RWPE1 (cell line): ENCODE results near the gene CBFA2T2.
A peak's percentile ranks its signal among the peaks of the same experiment; 100 is the strongest.

Source experiments
- CTCF ChIA-PET: fragments of 350-600 bp; sonication (Branson Sonifier 250); formaldehyde crosslinking; extraction: SDS; loops from one replicate; lab custom pipeline; 2021; lab: Yijun Ruan, JAX
- POLR2A ChIA-PET: fragments of 400-600 bp; formaldehyde crosslinking; extraction: SDS; loops from one replicate; lab custom pipeline; 2020; ENCODE audit warnings: antibody characterized with exemption; ENCODE audit not compliant: low non-redundant PET; lab: Yijun Ruan, JAX
- DNase-seq: peaks from one replicate; pipeline ENCODE4 v3.0.0; 2012; ENCODE audit warnings: low spot score
- H3K27ac ChIP-seq: fragments of 450-650 bp; 2 replicates; pipeline ENCODE4 v1.5.1; 2017
- CTCF ChIP-seq: fragments of 450-650 bp; conservative IDR thresholded peaks from 2 replicates; pipeline ENCODE4 v1.5.1; 2017; ENCODE audit warnings: low read depth, mild to moderate bottlenecking

Gene CBFA2T2

GRCh38 chr20:33653218-33653899, 163.5 kb downstream of the CBFA2T2 start:
- no peak overlapping the region for H3K27ac ChIP-seq
- ChIA-PET CTCF (interaction anchor here (0.6 to 2.4 kb wide), 18 partner anchors 9 to 371 kb away, joined by 3 to 16 read pairs (median 4); partner anchors contain the start of genes ACTL10, C20orf144 and CDK5RAP1), POLR2A (interaction anchor here (0.6 to 1.5 kb wide), 3 partner anchors 10 to 196 kb away, joined by 3 to 5 read pairs (median 5); no protein-coding TSS in a partner anchor)
- peak; percentile 85 for DNase-seq
- TF ChIP-seq CTCF, result peak; percentile 93

GRCh38 chr20:33653900-33654596, 164.2 kb downstream of the CBFA2T2 start:
- CTCF ChIA-PET, result interaction anchor here (0.6 to 2.4 kb wide), 17 partner anchors 9 to 370 kb away, joined by 3 to 16 read pairs (median 4); partner anchors contain the start of genes ACTL10, C20orf144 and CDK5RAP1
- DNase-seq, result peak; percentile 64
- POLR2A ChIA-PET, result interaction anchor here (0.5 to 1.5 kb wide), 4 partner anchors 10 to 260 kb away, joined by 3 to 5 read pairs (median 4); no protein-coding TSS in a partner anchor
- no peak overlapping the region for H3K27ac ChIP-seq
- no peak for TF ChIP-seq CTCF

GRCh38 chr20:33654680-33655161, 164.8 kb downstream of the CBFA2T2 start:
- ChIA-PET CTCF (interaction anchor here (0.8 to 2.4 kb wide), 3 partner anchors 9 to 20 kb away, joined by 3 to 16 read pairs (median 16); partner anchors contain the start of genes ACTL10 and C20orf144), POLR2A (interaction anchor here (0.5 to 1.5 kb wide), 2 partner anchors 9 to 261 kb away, joined by 4 to 5 read pairs; no protein-coding TSS in a partner anchor)

GRCh38 chr20:33655164-33655563, 165.3 kb downstream of the CBFA2T2 start:
- no peak overlapping the region; the same call in 1 of the 2 replicates for H3K27ac ChIP-seq
- DNase-seq, result no peak
- TF ChIP-seq CTCF, result no peak
- CTCF ChIA-PET, result no interaction called here
- POLR2A ChIA-PET, result no interaction called here

More at GRCh38 chr20:33654680-33655161, 164.8 kb downstream of the CBFA2T2 start:
- no peak overlapping the region; the same call in 1 of the 2 replicates for H3K27ac ChIP-seq
- DNase-seq, result no peak
- no peak for TF ChIP-seq CTCF

- TF ChIP-seq CTCF, result no peak
- ChIA-PET POLR2A (no interaction called here), CTCF (interaction anchor here (0.6 to 2.4 kb wide), 4 partner anchors 11 to 473 kb away, joined by 3 to 8 read pairs (median 4); partner anchors contain the start of gene ACTL10)
- no peak for DNase-seq
- no peak overlapping the region for H3K27ac ChIP-seq
These were observed 166.3 kb downstream of the CBFA2T2 start for GRCh38 chr20:33656010-33656782.
